GM18502 (cell line): ENCODE results near the gene INSIG2.

Experiments used
- ATAC-seq: cut with Tn5 transposase; IDR thresholded peaks from one replicate; pipeline ENCODE4 v1.9.1; 2021; ENCODE audit warnings: mild to moderate bottlenecking; ENCODE audit not compliant: unreplicated experiment, poor library complexity

Gene INSIG2

DNA sequence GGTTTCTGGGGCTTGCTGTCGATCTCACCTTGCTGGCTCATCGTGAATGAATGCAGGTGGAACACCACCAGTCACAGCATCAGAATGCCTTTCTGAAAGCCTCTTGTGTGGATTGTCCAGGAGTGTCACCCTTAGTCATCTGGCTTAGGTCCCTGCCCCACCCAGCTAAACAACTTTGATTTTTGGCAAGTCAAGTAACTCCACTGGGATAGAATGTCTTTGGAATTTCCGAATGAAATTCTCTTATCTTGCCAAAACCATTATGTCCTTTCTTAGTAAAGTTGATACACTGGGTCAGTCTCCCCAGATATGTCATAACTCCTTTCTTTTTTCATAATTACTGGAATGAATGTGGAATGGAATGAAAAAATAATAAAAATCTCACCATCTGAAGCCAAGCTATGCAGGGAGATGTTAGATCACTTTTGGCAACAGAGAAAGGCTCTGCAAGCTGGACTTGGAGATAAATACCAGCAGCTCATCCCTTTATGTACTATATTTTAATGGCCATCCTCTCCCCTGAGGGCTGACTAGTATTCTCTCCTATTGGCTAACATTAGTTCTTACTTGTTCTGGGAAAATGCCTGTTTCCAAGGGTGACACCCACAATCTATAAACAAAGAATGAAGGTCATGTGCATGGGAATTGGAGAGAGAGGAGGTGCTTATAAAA, 35.4 kb downstream of the INSIG2 start:
- ATAC-seq: no peak

DNA sequence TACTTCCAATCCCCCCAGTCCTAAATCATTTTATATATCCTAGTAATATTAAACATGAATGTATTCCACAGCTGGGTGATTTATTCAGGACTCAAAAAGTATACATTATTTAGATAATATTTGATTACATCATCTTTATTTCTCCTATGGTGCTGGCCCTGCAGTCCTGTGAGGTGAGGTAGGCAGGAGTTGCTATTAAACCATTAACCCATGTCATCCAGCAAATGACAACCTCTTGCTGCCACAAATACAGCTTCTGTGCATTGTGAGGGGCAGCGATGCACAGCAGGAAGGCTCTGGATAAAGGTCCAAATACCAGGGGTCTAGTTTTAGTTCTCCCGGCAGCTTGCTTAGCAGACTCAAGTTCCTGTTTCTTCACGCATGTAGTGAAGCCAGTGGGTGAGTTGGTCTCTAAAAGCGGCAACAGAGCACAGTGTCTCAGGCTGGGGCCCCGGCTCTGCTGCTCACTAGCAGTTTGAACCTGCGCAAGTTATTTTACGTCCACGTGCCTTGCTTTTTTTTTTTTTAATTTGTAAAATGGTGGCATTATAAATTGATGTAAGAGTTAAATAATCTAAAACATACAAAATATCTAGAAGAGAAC, 36.1 kb downstream of the INSIG2 start:
- no peak for ATAC-seq

DNA sequence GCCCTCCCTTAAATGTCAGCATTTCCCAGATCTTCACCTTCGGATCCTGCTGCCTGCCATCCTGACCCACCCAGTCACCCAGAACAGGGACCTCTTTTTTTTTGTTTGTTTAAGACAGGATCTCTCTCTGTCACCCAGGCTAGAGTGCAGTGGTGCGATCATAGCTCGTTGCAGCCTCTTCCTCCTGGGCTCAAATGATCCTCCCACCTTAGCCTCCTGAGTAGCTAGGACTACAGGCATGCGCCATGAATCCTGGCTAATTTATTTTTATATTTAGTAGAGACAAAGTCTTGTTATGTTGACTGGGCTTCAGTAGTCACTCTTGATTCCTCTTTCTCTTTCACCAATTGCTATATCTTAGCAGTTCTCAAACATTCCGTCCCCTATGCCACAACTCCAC, 39.0 kb downstream of the INSIG2 start:
- no peak for ATAC-seq

DNA sequence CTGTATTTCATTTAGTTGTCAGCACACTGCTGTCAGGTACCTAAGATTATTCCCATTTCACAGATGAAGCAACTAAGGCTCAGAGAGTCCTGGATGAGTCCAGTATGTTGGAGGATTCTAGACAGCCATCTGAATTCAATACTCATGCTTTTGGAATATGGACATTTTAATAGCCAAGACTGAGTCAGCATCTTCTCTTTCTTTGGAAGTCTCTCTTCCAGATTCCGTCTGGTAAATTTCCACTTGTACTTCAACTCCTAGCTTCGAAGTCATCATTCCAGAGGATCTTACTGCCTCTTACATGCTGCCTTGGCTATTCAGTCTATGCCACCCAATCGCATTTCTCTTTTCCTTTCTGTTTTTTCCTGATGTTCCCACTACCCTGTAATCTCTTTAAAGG, 40.6 kb downstream of the INSIG2 start:
- no peak for ATAC-seq

DNA sequence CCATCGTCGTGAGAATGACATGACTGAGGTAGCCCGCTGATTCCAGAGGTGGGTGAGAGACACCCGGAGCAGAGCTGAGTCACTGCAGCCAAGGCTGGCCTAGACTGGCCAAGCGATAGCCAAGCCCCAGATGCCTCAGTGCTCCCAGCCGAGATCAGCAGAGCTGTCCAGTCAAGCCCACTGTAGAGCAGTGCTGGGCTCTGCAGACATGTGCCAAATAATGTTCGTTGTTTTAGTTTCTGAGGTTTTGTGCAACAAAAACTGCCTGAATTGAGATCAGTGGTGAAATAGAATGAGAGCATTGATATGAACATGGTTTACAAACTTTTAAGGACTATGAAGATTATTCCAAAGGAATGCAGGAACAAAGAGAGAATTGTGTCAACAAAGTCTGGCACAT, 42.1 kb downstream of the INSIG2 start:
- no peak for ATAC-seq

DNA sequence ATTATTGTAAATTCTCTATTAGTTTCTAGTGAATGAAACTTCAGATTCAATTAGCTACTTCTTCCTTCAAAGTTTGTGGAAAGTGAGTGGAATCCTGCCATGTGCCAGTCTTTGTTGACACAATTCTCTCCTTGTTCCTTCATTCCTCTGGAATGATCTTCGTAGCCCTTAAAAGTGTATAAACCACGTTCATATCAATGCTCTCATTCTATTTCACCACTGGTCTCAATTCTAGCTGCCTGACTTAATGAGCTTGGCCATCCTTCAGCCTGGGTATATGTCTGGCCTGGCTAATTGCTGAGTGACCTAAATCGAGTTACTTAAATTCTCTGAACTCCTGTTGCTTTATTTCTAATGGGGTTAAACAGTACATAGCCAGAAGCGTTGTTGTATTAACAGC, 43.5 kb downstream of the INSIG2 start:
- no peak for ATAC-seq

DNA sequence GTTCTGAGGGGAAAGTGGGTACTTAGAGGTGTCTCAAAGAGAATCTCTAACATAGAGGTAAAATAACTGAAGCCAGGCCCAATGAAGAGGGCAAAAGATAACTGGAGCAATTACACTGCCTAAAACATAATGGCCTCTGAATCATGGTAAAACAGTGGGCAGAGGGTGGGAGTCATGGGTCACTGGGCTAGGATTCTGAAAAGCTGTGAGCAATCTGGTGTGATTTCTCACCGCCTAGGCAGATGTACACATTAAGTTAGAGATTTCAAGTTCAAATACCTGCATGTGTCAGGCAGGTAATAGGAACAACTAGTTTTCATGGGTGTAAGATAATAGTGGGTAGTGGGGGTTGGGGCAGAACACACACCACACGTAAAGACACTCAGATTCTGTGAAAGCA, 45.6 kb downstream of the INSIG2 start:
- ATAC-seq: no peak

DNA sequence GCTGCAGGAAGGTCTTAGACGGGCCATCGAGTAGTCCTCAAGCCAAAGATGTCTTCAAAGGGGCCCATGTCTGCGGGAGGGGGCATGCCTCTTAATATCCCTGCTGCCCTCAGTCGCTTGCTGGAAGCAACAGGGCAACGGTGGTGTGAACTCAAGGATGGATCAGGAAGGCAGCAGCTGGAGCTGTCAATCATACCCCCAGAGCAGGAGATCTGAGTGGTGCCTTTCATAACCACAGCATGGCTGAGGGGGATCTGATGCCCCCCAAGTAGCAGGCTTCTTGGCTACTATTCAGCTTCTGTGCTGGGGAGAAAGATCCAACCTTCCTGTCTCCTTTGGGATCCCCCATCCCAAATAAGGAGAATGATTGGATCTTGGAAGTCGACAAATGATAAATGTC, 46.4 kb downstream of the INSIG2 start:
- no peak for ATAC-seq

DNA sequence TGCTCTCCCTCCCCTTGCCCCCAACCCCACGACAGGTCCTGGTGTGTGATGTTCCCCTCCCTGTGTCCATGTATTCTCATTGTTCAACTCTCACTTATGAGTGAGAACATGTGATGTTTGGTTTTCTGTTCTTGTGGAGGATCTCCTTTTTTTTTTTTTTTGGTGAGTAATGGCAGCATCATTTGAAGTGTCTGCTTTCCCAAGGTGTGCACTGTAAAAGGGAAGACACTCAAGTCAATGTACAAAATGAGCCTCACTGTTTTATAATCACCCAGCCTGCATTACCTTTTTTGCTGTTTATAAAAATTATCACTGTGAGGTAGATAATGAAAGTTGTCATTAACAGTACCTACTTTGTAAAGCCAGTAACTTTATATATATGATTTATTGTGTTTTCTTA, 56.9 kb downstream of the INSIG2 start:
- ATAC-seq: no peak

DNA sequence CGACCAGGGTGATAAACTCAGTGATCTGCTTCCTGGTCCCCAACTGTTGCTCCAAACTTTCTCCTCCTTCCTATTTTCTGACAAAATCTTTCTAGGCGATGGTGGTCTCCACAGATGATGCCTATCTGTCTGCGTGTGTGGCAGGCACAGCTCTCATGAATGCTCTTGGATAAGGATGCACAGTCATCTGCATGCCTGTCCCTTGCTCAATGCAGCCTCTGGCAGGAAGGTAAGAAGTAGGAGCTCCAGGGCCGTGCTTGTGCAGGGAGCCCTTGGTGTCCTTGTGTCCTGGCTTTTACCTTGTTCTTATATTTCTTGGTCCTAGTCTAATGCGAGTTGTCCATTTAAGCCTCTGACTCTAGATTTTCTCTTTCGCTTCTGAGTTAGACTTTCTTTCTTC, 57.5 kb downstream of the INSIG2 start:
- ATAC-seq: no peak

DNA sequence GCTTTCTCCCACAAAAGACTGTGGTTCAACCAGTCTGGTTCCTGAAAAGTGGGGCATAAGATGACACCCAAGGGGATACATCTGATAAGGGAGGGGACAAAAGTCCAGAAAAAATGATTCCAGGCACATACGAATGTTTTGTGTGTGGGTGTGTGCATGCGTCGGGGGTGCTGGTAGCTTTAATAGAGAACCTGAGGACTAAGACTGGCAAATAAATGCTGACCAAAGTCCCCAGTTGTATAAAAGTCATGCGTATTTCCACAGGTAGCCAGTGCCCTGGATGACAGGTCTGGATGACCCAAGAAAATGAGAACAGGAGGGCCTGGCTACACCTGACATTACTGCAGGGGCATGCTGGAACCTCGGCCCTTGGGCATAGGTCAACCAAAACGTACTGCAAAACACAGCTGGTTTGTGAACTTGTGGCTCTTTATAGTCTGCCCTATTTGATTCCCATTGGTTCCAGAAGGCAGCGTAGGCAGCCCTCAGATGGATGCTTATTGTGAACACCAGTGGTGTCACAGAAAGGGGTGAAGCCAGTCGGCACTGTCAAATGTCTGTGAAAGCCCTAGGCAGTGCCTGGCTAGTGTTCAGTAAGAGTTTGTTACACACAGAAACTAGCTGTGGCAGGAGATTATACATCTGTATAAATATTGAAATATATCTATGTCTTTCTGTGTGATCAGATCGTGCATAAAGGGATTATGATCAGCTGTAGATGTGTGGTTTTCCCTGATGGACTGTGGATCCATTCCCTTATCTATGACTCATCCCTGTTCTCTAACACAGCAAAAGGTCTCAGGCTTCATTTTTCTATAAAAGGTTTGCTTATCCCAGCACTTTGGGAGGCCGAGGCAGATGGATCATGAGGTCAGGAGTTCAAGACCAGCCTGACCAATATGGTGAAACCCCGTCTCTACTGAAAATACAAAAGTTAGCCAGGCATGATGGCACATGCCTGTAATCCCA, 58.3 kb downstream of the INSIG2 start:
- no peak for ATAC-seq

DNA sequence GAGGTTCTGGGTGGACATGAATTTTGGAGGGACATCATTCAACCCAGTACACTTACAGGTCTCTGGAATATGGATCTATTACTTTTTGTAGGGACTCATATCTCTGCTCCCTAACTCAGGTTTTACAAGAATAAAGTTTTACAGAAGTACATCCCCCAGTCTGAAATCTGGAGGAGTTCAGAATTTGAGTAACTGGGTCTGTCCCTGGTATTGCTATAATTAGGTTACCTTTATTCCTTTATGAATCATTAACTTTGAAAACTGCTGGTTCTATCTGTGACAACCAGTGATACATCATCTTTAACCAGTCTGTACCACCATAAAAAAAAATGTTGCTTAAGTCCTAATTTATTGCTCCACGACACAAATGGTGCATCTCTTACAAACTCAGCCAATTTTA, 59.9 kb downstream of the INSIG2 start:
- peak; percentile 58 for ATAC-seq

DNA sequence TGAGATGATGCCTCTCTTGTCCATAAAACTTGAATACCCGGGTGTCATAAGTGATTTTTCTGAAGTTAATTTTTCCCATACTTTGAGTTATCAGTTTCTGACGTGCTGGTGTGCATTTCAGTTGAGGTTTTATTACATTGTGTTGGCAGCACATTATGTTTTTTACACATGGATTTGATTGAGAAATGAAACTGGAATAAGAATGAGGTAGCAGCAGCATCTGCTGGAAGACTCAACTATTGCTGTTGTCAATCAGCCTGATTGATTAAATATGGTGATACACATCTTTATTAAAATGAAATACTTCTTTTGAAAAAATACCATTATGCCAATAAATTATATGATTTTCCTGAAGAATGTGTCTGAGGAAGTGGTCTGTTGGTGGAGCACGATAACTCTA, 60.5 kb downstream of the INSIG2 start:
- ATAC-seq: no peak

DNA sequence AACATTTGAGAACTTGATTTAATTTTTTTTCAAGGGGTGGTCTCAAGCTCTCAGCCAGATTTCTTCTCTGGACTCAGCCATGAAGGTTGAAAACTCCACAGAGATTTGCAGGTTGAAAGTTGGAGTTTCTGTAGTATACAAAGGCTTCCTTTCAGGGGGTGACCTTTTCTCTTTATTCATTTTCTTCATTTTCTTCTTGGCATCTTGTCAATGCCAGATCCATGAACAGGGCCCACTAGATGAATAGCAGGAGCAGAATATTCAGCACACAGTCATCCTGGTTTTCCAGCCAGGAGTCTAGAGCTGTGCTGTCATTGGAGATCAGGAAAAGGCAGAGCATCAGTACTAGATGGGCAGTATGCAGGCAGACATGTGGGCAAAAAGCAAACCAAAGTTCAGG, 62.0 kb downstream of the INSIG2 start:
- no peak for ATAC-seq

DNA sequence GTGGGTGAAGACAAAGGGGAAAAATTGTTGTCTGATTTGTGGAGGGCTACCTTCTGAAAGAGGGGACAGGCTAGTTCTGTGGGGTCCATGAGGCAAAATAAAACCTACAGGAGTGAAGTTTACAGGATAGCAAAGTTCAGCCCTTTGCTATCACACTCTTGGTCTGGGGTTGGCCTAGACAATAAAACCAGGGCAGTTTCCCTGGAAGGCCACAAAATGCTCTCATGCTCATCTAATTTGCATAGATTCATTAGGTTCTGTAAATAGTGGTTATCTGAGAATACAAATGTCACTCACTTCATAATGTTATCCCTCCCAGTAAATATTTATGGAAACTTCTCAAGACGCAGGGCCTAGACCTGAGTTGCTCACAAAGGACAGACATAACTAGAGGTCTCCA, 63.6 kb downstream of the INSIG2 start:
- no peak for ATAC-seq

DNA sequence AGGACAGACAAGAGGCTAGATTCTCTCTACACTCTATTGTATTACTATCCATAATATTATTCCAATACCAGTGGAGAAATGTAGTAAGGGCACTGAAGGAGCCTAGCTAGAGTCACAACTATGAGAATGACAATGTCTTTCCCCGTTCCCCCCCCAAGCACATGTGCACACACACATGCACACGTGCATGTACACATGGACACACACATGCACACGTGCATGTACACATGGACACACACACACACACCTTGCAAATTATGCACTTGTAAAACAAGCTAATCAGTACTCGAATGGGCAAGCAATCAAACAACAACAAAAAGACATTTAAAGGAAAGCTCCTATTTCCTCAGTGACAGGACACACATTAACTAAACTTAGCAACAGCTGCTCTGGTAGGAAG, 65.2 kb downstream of the INSIG2 start:
- ATAC-seq: no peak

DNA sequence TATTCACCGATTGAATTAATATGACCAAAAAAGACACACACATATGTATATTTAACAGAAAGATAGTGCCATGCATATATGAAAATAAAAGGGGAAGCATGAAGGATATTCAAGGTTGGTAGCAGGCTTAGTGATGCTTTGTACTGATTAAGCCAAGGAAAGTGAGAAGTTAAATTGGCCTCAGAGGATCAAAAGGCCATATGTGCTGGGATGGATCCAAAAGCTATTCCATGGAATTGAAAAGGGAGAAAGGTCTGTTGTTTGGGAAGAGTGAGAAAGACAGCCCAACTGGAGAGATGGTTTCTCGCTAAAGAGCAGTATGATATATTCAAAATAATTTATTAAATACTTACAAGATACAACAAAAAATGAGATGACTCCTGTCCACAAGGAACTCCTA, 65.9 kb downstream of the INSIG2 start:
- ATAC-seq: no peak
